DMS153 treated with DMSO at 0.1 percent for 48 hours (cell line): Measurements from ENCODE around the gene PCDHA2.
"Not testable (repeated sequence)": the region's sequence is repeated elsewhere in the genome, so short reads cannot be mapped to it uniquely, and the experiment has no call there.

Experiments
- DNase-seq: peaks from one replicate; lab custom pipeline; 2025; ENCODE audit not compliant: unreplicated experiment; lab: John Stamatoyannopoulos, UW

PCDHA2 gene

GRCh38 chr5:140794595-140795258, at the start of gene PCDHA2:
Gene PCDHA2, plus strand, starts transcription at chr5:140794852.
- DNase-seq = no peak

GRCh38 chr5:140753561-140753960, 41.1 kb upstream of the PCDHA2 start:
- DNase-seq = no peak

DNA sequence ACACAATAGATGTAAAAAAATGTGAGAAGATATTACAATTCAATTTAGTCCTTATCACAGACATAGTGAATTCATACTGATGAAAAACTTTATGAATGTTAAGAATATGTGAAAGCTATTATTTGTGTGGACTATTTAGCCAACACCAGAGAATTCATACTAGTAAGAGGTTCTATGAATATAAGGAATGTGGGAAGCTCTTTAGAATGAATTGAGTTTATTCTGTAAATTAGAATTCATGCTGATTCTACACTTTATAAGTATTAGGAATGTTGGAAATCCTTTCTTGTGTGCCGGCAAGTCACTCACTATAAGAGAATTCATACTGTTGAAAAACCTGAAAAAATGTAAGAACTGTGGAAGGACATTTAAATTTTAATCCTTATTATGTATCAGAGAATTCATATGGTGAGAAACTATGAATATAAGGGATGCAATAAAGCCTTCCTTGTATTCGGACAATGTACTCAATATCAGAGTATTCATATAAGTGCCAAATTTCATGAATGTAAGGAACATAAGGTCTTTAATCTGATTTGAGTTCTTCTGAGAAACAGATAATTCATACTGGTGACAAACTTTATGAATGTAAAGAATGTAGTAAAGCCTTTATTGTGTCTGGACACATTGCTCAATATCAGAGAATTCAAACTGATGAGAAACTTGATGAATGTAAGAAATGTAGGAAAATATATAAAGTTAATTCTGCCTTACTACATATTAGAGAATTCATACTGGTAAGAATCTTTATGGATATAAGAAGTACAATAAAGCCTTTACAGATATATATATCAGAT, 30.3 kb upstream of the PCDHA2 start:
- no peak for DNase-seq

- no peak for DNase-seq
These were observed 27.2 kb upstream of the PCDHA2 start for GRCh38 chr5:140767444-140767843.

GRCh38 chr5:140780512-140780911, 14.1 kb upstream of the PCDHA2 start:
- DNase-seq = no peak

DNA sequence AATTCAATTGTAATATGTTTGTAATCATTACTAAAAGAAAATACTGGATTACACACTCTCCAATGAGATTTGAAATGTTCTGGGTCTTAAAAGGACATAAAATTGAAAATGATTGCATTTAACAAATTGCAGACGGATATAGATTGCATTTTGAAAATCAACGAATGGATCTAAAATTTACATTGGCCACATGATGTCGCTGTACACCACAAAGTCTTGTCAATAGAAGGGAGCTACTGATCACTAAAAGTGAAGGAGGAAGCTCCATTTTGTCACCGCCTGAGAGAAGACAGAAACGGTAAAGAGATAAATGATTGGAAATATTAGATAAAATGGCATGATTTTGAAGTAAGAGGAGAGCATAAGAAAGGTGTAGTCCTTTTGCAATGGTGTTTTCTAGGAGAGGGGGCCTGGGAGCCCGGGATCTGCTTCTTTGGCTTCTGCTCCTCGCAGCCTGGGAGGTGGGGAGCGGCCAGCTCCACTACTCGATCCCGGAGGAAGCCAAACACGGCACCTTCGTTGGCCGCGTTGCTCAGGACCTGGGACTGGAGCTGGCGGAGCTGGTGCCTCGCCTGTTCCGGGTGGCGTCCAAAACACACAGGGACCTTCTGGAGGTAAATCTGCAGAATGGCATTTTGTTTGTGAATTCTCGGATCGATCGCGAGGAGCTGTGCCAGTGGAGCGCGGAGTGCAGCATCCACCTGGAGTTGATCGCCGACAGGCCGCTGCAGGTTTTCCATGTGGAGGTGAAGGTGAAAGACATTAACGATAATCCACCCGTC, 8.6 kb upstream of the PCDHA2 start, which contains the start of gene PCDHA1:
Gene PCDHA1, plus strand, starts transcription at position 236 of the 782 bp plus-strand sequence.
- DNase-seq = no peak

DNA sequence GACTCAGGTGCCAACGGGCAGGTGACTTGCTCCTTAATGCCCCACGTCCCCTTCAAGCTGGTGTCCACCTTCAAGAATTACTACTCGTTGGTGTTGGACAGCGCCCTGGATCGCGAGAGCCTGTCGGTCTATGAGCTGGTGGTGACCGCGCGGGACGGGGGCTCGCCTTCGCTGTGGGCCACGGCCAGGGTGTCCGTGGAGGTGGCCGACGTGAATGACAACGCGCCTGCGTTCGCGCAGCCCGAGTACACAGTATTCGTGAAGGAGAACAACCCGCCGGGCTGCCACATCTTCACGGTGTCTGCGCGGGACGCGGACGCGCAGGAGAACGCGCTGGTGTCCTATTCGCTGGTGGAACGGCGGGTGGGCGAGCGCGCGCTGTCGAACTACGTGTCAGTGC, 7.2 kb upstream of the PCDHA2 start:
- not testable (repeated sequence) for DNase-seq

DNA sequence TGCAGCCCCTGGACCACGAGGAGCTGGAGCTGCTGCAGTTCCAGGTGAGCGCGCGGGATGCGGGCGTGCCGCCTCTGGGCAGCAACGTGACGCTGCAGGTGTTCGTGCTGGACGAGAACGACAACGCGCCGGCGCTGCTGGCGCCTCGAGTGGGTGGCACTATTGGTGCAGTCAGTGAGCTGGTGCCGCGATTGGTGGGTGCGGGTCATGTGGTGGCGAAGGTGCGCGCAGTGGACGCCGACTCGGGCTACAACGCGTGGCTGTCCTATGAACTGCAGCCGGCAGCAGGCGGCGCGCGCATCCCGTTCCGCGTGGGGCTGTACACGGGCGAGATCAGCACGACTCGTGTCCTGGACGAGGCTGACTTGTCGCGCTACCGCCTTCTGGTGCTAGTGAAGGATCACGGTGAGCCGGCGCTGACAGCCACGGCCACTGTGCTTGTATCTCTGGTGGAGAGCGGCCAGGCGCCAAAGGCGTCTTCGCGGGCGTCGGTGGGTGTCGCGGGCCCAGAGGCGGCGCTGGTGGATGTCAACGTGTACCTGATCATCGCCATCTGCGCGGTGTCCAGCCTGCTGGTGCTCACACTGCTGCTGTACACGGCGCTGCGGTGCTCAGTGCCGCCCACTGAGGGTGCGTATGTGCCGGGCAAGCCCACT, 6.7 kb upstream of the PCDHA2 start:
- DNase-seq = not testable (repeated sequence)

GRCh38 chr5:140791089-140791488, 3.6 kb upstream of the PCDHA2 start:
- no peak for DNase-seq

DNA sequence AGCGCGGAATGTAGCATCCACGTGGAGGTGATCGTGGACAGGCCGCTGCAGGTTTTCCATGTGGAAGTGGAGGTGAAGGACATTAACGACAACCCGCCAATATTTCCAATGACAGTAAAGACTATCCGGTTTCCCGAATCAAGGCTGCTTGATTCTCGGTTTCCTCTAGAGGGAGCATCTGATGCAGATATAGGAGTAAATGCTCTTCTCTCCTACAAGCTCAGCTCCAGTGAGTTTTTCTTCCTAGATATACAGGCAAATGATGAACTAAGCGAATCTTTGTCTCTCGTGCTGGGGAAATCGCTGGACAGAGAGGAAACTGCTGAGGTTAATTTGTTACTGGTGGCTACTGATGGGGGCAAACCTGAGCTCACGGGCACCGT, 598 bp downstream of the PCDHA2 start:
- no peak for DNase-seq

DNA sequence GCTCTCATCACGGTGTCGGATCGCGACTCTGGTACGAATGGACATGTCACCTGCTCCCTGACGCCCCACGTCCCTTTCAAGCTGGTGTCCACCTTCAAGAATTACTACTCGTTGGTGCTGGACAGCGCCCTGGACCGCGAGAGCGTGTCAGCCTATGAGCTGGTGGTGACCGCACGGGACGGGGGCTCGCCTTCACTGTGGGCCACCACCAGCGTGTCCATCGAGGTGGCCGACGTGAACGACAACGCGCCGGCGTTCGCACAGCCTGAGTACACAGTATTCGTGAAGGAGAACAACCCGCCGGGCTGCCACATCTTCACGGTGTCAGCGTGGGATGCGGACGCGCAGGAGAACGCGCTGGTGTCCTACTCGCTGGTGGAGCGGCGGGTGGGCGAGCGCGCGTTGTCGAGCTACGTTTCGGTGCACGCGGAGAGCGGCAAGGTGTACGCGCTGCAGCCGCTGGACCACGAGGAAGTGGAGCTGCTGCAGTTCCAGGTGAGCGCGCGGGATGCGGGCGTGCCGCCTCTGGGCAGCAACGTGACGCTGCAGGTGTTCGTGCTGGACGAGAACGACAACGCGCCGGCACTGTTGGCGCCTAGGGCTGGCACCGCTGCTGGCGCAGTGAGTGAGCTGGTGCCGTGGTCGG, 1.5 kb downstream of the PCDHA2 start:
- not testable (repeated sequence) for DNase-seq

DNA sequence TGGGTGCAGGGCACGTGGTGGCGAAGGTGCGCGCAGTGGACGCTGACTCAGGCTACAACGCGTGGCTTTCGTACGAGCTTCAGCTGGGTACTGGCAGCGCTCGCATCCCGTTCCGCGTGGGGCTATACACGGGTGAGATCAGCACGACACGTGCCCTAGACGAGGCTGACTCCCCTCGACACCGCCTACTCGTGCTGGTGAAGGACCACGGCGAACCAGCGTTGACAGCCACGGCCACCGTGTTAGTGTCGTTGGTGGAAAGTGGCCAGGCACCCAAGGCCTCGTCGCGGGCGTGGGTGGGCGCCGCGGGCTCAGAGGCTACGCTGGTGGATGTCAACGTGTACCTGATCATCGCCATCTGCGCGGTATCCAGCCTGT, 2.1 kb downstream of the PCDHA2 start:
- no peak for DNase-seq

DNA sequence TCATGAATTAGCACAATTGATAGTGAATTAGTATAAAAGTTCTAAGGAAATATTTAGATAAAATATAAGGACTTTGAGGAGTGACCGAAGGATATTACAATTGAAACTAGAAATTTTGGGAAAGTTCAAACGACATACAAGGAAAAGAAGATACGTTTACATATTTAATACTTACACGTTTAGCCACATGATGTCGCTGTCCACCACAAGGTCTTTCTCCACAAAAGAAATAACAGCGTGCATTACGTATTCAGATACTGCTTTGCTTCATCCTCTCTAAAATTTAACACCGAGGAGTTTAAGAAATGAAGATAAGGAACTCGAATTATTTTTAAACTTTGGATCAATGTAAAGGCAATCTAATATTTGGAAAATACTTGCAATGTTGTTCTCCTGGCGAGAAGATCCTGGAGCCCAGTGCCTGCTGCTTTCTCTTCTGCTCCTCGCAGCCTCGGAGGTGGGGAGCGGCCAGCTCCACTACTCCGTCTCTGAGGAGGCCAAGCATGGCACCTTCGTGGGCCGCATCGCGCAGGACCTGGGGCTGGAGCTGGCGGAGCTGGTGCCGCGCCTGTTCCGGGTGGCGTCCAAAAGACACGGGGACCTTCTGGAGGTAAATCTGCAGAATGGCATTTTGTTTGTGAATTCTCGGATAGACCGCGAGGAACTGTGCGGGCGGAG, 6.3 kb downstream of the PCDHA2 start, which contains the start of gene PCDHA3:
Gene PCDHA3, plus strand, starts transcription at position 242 of the 678 bp plus-strand sequence.
- DNase-seq = no peak

DNA sequence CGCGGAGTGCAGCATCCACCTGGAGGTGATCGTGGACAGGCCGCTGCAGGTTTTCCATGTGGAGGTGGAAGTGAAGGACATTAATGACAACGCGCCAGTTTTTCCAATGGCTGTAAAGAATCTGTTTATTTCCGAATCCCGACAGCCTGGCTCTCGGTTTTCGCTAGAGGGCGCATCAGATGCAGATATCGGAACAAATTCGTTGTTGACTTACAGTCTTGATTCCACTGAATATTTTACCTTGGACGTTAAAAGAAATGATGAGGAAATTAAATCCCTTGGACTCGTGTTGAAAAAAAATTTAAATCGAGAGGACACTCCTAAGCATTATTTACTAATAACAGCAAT, 6.8 kb downstream of the PCDHA2 start:
- no peak for DNase-seq

GRCh38 chr5:140802381-140802780, 7.7 kb downstream of the PCDHA2 start:
- DNase-seq = not testable (repeated sequence)

DNA sequence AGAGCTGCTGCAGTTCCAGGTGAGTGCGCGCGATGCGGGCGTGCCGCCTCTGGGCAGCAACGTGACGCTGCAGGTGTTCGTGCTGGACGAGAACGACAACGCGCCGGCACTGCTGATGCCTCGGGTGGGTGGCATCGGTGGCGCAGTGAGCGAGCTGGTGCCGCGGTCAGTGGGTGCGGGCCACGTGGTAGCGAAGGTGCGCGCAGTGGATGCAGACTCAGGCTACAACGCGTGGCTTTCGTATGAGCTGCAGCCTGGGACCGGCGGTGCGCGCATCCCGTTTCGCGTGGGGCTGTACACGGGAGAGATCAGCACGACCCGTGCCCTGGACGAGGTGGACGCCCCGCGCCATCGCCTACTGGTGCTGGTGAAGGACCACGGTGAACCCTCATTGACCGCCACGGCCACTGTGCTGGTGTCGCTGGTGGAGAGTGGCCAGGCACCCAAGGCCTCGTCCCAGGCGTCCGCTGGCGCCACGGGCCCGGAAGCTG, 8.2 kb downstream of the PCDHA2 start:
- DNase-seq = no peak

DNA sequence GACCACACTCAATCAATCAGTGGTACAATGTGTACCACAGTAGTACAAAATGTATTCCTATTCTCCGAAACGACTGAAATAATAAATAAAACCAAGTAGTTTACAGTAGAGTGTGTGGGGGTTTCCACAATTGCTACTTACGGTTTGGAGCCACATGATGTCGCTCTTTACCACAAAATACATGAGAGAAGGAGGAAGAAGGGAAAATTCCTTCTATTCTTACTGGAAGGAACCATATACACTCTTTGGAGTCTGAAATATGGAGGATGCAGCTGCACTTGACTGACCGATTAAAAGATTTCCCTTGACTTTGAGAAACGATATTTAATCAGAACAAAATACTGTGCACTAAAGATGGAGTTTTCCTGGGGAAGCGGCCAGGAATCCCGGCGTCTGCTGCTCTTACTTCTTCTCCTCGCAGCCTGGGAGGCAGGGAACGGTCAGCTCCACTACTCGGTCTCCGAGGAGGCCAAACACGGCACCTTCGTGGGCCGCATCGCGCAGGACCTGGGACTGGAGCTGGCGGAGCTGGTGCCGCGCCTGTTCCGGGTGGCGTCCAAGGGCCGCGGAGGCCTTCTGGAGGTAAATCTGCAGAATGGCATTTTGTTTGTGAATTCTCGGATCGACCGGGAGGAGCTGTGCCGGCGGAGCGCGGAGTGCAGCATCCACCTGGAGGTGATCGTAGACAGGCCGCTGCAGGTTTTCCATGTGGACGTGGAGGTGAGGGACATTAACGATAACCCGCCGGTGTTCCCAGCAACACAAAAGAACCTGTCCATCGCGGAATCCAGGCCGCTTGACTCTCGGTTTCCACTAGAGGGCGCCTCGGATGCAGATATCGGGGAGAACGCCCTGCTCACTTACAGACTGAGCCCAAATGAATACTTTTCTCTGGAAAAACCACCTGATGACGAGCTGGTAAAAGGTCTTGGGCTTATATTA, 12.5 kb downstream of the PCDHA2 start, which contains the start of gene PCDHA4:
Gene PCDHA4, plus strand, starts transcription at position 235 of the 942 bp plus-strand sequence.
- no peak for DNase-seq

- DNase-seq = not testable (repeated sequence)
These were observed 13.7 kb downstream of the PCDHA2 start for GRCh38 chr5:140808241-140808888.
